DMS153 (cell line): ENCODE measurements around the gene GADD45B.
"Not testable (repeated sequence)": the region's sequence is repeated elsewhere in the genome, so short reads cannot be mapped to it uniquely, and the experiment has no call there.

Experiments
- DNase-seq: peaks from one replicate; lab custom pipeline; 2025; lab: John Stamatoyannopoulos, UW

GADD45B gene

DNA sequence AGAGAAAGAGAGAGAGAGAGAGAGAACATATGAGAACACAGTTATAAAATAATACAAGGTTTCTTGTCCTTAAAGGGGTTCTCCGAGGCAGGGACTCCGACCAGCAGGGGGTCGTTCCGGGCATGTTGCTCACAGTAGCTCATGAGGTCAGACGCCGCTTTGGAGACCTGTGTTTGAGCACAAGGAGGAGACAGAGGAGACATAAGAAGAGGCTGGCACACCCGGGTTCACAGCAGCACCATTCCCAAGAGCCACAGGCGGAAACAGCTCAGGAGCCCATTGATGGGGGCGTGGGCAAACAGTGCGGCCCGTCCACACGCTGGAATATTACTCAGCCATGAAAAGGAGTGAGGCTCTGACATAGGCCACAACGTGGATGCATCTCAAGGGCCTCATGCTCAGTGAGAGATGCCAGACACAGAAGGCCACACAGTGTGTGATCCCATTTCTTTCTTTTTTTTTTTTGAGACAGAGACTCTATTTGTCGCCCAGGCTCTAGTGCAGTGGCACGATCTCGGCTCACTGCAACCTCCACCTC is 39.1 kb downstream of the GADD45B start:
- no peak for DNase-seq

DNA sequence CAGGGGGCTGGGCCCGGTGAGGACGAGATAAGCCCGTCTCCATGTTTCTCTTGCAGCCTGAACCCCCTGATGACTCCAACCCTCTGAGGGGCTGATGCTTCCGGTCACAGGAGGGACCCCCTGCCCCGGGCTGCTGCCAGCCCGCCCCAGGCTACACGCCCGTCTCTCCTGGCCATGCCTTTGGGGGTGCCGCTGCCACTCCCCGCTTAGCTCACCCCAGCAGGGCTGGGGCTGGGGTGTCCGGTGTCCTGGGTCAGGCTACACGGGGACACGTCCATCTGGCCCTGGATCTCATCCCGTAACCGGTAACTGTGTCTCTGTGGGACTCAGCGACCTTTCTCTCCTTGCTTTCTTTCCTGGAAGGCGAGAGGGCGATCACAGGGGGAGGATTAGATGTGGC is 40.8 kb downstream of the GADD45B start:
- no peak for DNase-seq

DNA sequence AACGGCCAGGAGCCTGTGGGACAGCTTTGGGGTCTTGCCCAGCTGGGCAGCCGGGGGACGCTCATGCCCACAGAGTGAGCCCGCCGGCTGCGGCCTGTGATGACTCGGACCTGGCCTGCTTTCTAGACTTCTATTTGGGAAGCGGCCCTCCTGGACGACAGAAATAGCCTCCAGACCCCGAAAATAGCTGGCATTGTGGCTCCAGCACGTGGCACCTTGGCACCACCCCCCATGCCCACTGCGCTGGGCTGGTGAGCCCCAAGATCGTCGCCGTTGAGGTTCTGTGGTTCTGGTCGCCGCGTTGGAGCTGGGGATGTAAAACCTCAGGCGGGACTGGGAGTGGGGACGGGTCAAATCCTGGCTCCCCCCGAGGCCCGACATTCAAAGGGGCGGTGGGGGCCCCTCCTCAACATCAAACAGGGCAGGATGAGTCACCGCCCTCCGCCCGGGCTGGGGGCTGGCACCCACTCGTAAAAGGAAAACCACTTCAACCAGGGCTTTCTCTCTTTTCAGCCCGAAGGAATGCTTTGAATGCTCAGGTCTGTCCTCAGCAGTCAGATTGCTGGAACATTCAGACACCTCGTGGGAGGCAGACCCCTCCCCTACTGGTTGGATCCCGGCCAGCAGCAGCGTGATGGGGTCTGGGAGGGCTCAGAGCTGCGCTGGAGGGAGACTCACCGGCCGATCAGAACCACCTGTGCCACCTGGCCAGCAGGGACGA is 42.1 kb downstream of the GADD45B start:
- no peak for DNase-seq

DNA sequence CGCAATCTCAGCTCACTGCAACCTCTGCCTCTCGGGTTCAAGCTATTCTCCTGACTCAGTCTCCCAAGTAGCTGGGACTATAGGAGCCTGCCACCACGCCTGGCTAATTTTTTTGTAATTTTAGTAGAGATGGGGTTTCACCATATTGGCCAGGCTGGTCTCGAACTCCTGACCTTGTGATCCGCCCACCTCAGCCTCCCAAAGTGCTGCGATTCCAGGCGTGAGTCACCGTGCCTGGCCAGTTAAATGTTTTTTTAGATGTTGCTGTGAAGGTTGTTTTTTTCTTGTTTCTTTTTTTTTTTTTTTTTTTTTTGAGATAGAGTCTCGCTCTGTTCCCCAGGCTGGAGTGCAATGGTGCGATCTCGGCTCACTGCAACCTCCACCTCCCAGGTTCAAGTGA is 42.9 kb downstream of the GADD45B start:
- DNase-seq: not testable (repeated sequence)

DNA sequence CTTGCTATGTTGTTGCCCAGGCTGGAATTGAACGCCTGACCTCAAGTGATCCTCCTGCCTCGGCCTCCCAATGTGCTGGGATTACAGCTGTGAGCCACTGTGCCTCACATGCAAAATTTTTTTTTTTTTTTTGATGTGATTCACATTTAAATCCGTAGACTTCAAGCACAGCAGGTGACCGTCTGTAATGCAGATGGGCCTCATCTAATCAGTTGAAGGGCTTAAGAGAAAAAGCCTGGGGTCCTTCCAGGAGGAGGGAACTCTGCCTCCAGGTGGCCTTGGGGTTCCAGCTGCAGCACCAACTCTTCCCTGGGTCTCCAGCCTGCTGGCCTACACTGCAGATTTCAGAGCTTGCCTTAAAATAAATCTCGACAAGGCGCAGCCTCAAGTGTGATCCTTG is 43.6 kb downstream of the GADD45B start:
- no peak for DNase-seq

DNA sequence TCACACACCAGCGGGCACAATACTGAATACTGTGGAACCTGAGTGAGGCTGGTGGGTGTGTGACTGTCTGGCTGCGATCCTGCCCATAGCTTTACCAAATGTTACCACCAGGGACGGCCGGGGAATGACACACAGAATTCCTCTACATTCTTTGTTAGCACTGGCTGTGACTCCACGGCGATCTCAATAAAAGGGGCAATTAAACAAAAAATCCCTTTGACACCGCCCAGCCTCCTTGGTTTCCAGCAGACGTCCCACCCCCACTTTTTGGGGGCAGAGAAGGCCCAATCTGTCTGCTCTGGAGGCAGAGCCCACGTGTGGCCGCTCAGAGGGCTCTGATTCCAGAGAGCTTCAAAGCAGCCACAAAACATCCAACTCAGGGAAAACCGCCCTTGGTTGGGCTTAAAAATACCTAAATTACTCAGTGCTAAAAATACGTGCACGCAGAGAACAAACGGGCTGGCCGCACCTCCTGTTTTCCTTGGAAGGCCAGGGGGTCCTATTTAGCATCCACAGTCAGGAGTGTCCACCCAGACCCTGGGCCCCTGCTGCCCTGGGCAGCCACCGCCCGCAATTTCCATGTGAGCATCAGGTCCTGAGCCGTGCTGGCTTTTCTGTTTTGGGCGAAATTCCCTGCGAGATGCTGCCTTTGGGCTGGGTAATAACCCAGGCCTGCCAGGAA is 47.8 kb downstream of the GADD45B start:
- DNase-seq: no peak

DNA sequence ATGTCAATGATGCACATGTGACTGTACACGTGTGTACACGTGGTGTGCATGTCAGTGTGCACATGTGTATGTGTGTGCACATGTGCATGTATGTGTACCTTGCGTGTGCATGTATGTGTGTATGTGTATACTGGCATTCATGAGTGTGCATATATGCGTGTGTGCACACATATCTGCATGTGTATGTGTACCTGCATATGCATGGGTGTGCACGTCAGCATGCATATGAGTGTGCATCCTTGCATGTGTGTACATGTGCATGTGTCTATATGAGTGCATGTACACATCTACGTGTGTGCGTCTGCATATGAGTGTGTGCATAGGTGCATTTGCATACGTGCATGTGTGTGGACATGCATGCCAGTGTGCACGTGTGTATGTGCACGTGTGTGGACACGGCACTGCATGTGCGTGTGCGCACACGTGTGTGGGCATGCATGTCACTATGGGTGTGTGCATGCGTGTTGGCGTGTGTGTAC is 48.5 kb downstream of the GADD45B start:
- no peak for DNase-seq

DNA sequence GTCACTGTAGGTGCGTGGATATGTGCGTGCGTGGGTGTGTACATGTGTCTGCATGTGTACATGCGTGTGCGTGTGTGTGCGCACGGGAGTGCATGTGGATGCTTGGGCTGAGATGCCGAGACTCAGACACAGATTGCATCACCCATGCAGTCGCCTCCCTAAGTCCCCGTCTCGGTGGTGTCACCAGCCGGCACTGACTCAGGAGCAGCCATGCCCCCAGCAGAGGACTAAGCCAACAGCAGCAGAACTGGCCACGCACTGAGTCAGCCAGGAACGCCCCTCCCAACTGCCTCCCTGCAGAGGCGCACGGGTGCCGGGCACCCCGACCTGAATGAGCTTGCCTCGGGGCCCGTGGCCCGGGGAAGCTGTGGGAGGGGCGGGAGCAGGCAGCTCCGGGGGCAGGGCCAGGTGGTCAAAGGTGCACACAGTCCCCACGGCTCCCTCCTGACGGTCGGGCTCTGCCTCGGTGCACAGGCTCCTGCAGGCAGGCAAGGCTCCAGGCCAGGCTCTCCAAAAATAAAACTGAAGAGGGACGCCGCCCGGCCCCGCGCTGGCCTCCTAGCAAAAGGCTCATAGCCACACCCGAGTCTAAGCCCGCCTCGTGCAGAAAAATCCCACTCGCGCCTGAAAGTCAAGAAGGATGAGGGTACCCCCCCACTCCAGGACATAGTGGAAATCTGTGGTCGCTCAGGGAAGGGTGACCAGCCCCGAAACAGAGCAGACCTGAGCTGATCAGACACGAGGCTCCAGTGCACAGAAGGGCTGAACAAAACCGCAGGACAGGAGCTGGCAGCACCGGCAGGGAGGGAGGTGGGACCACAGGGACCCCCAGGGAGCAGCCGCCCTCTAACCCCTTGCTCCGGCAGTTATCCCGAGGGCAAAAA is 49.2 kb downstream of the GADD45B start:
- DNase-seq: no peak

DNA sequence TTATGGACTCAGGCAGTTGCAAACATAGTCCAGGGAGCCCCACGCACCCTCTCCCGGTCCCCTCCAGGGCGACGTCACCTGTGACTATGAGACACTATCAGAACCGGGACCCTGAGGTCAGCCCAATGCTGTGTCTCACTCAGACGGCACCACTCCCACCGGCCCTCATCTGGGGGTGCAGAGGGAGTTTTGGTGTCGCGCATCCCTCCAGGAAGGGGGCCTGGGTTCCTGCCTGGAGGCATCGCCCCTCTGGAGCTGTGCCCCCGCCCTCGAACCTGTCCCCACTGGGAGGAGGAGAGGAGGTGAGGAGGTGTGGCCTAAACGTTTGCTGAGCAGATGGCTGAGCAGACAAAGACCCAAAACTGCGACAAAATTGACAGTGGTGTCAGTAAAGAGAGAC is 51.2 kb downstream of the GADD45B start:
- DNase-seq: no peak

DNA sequence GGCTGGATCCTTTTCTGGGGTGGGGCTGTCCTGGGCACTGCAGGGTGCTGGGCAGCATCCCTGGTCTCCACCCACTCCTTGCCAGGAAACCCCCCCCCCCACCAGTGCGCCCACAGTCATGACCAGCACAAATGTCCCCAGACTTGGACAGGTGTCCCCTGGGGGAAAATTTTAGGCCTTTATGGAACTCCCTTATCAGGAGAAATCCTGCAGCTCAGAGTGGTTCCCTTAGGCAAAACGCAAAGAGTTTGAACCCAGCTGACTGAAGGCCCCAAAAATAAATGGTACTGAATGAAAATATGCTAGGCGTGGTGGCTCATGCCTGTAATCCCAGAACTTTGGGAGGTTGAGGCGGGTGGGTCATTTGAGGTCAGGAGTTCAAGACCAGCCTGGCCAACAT is 51.8 kb downstream of the GADD45B start:
- no peak for DNase-seq
